Heart right ventricle (tissue), 16 donors: Measurements from ENCODE around the gene WIPF1. TPM values are rescaled to one million over a fixed set of nuclear protein-coding genes. Genes with fewer than 3 reads are reported as not detected.

Experiments used
- ATAC-seq, 8 donors: fragments of 200-7000 bp; cut with Tn5 transposase; one replicate each; pipeline ENCODE4 v1.9.1; 2020; ENCODE audit warnings: mild to moderate bottlenecking in 8 of 8, moderate library complexity in 8 of 8, moderate number of reproducible peaks in 1 of 8
- DNase-seq, 2 donors: peaks; one replicate each; pipeline ENCODE4 v3.0.0-alpha.2; 2020
- H3K27ac ChIP-seq, 10 donors: fragments of 200-600 bp; sonication (generic) in 2 of 10; one replicate each; pipeline versions ENCODE4 v1.5.0 to v1.8.0; 2020 to 2022; ENCODE audit warnings: mild to moderate bottlenecking in 3 of 10
- H3K27me3 ChIP-seq, 7 donors: fragments of 200-600 bp; one replicate each; pipeline ENCODE4 v1.8.0; 2021 to 2022; ENCODE audit warnings: mild to moderate bottlenecking in 2 of 7
- H3K36me3 ChIP-seq, 9 donors: fragments of 200-600 bp; sonication (generic) in 1 of 9; one replicate each; pipeline versions ENCODE4 v1.5.0 to v1.8.0; 2020 to 2022; ENCODE audit warnings: mild to moderate bottlenecking in 2 of 9
- H3K4me1 ChIP-seq, 9 donors: fragments of 200-600 bp; sonication (generic) in 1 of 9; one replicate each; pipeline versions ENCODE4 v1.5.0 to v1.8.0; 2020 to 2022; ENCODE audit warnings: mild to moderate bottlenecking in 4 of 9
- H3K4me3 ChIP-seq, 10 donors: fragments of 200-600 bp; sonication (generic) in 2 of 10; one replicate each; pipeline versions ENCODE4 v1.5.0 to v1.8.0; 2020 to 2022; ENCODE audit warnings: mild to moderate bottlenecking in 7 of 10, moderate library complexity in 2 of 10
- H3K9me3 ChIP-seq, 11 donors: fragments of 200-600 bp in 10 of 11; sonication (generic) in 2 of 11; one replicate each; pipeline versions ENCODE4 v1.5.0 to v1.8.0; 2013 to 2022; ENCODE audit warnings: mild to moderate bottlenecking in 2 of 11, control low read depth in 1 of 11, moderate library complexity in 1 of 11
- WGBS, 2 donors: extraction: QIAGEN DNeasy Blood & Tissue Kit; methylation state at CpG; one replicate each; pipeline ENCODE4 v1.1.7; 2013; ENCODE audit warnings: inconsistent platforms in 1 of 2; 5-methylcytosine and 5-hydroxymethylcytosine counted together
- intact Hi-C, 10 donors: fragments of 100-400 bp; cut with DNase I; formaldehyde crosslinking; loops; one replicate each; pipeline versions ENCODE4 v1.11.1 to v1.14.2; 2022
- polyA plus RNA-seq, 2 donors: library from polyadenylated mRNA; stranded (reverse); fragments of 200-250 nt; gene quantifications; one replicate each; pipeline ENCODE4 v1.2.3, GENCODE V29; 2013
- total RNA-seq, 10 donors: library from RNA; stranded (reverse); fragmentation: NEBNext Ultra II Directional in 3 of 10; extraction: Animal tissue kit (Norgen Biotek cat#: 25700) in 3 of 10; gene quantifications; one replicate each; pipeline versions ENCODE4 v1.2.1 to v1.2.4, GENCODE V29; 2021 to 2023
- TF ChIP-seq, protein P1 (sequence below), 9 donors: fragments of 200-600 bp; sonication (generic) in 2 of 9; IDR thresholded peaks; one replicate each; pipeline versions ENCODE4 v1.5.0 to v1.8.0; 2021 to 2022; ENCODE audit warnings: antibody characterized with exemption in 9 of 9, mild to moderate bottlenecking in 5 of 9, moderate library complexity in 1 of 9
- donor health status: Arrhythmogenic right ventricular cardiomyopathy.
- donor health status: ischemic (EF 13 %, LVEDD 7.1; RV severe dilation, severe dysfunction).
- donor health status: healthy with polysubstance abuse.
- donor health status: DM: no; HTN: yes; CAD: no.
- donor health status: DM: no; HTN: no; CAD: no.
- donor health status: ischemic (EF 25% LVEDD 6.9; RV normal size, moderate dysfunction).
- donor health status: ischemic (EF 25% LVEDD 5.7; RV mildly dilated, moderate dysfunction).
- donor health status: healthy.
- donor health status: DM: yes; HTN: yes; CAD: no.
- donor health status: Ischemic cardiomyopathy.
- donor health status: ischemic (EF 35%, LVEDD 5.7; RV mildly dilated, moderate dysfunction).
- donor health status: nonischemic (EF 11% LVEDD 7.7; RV severe dilation, severe dysfunction).
- donor health status: DM: yes; HTN: yes; CAD: no.
- donor health status: PGD.
- donor health status: ischemic (EF 29% LVEDD 5.4; RV normal size, mild dysfunction).
- donor health status: nonischemic (EF 23%, LVEDD 6.1; RV moderate dilation, normal function).

The WIPF1 gene
- total and polyA plus RNA-seq, 12 donors, result 9.1 to 48.1 (median 15.6) TPM

DNA sequence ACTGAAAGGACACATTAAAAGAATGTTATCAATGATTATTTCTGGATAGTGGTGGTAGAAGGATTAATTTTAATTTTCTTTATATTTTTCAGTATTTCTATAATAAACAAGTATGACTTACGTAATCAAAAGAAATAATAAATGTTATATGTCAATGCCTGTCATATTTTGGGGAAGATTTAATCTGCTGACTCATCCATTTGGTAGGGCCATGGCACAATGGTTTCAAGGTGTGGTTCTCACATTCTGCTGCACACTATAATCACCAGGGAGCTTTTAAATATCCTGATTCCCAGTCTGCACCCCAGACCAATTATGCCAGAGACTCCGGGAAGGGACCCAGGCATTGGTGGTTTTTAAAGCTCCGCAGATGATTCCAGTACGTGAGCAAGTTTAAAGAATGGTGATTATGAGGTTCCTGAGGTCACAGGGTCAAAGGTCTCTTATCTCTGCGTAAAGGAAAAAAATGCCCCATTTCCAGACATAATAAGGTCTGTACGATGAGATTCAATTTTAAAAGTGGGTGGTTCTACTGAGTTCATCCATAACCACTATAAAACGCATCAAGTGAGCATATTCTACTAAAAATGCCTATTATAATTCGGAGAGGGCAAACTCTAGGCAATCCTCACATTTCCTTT, 27.2 kb downstream of the WIPF1 start:
- H3K27ac ChIP-seq, result no peak overlapping the region
- peaks cover 0 to 45% (median 8%) of the 10 kb centered on the region in 9 donors for H3K4me1 ChIP-seq
- H3K36me3 ChIP-seq, result peaks cover 0 to 99% (median 32%) of the 10 kb centered on the region in 9 donors
- H3K4me3 ChIP-seq, result no peak overlapping the region
- intact Hi-C loops, result loop anchor here in 3 of 10 donors (10.0 kb wide), 1 partner anchor 114 kb away; no protein-coding TSS in a partner anchor
- TF ChIP-seq, protein P1, sequence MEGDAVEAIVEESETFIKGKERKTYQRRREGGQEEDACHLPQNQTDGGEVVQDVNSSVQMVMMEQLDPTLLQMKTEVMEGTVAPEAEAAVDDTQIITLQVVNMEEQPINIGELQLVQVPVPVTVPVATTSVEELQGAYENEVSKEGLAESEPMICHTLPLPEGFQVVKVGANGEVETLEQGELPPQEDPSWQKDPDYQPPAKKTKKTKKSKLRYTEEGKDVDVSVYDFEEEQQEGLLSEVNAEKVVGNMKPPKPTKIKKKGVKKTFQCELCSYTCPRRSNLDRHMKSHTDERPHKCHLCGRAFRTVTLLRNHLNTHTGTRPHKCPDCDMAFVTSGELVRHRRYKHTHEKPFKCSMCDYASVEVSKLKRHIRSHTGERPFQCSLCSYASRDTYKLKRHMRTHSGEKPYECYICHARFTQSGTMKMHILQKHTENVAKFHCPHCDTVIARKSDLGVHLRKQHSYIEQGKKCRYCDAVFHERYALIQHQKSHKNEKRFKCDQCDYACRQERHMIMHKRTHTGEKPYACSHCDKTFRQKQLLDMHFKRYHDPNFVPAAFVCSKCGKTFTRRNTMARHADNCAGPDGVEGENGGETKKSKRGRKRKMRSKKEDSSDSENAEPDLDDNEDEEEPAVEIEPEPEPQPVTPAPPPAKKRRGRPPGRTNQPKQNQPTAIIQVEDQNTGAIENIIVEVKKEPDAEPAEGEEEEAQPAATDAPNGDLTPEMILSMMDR (IDR thresholded peaks at IDR 0.05), result no peak
- H3K9me3 ChIP-seq, result no peaks in the 10 kb centered on the region
- no peaks in the 10 kb centered on the region for H3K27me3 ChIP-seq
- no peak for DNase-seq
- 96 to 97% methylated on average over 8 of the region's 8 CpGs for WGBS, 2 donors
- ATAC-seq, result no peak

DNA sequence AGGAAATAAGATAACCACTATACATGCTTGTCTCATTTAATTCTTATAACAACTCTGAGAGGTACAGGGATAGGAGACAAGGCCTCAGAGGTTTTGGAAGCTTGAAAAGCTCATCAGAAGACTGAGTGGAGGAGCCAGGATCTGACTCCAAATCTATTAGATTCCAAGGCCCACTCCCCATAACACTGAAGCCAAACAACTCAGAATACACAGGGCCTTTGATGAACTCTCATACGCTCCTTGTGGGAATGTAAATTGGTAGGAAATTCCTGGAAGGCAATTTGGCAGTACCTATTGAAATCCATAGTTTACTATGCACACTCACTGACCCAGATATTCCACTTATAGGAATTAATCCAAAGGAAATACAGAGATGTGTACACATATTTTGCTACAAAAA, 27.9 kb downstream of the WIPF1 start:
- Histone ChIP-seq H3K4me1 (peaks cover 0 to 44% (median 8%) of the 10 kb centered on the region in 9 donors), H3K36me3 (peaks cover 0 to 99% (median 32%) of the 10 kb centered on the region in 9 donors), H3K4me3 (no peak overlapping the region), H3K27ac (no peak overlapping the region), H3K9me3 (no peaks in the 10 kb centered on the region), H3K27me3 (no peaks in the 10 kb centered on the region)
- intact Hi-C loops, result loop anchor here in 3 of 10 donors (10.0 kb wide), 1 partner anchor 115 kb away; no protein-coding TSS in a partner anchor
- no peak for ATAC-seq
- TF ChIP-seq, protein P1 (IDR thresholded peaks at IDR 0.05), result no peak
- WGBS, 2 donors, result 0 to 92% methylated on average over 1 of the region's 1 CpG
- no peak for DNase-seq

GRCh38 chr2:174568425-174568824, 29.2 kb downstream of the WIPF1 start:
- Histone ChIP-seq H3K27me3 (no peaks in the 10 kb centered on the region), H3K4me1 (peaks cover 0 to 31% (median 0%) of the 10 kb centered on the region in 9 donors), H3K4me3 (no peak overlapping the region), H3K27ac (peak overlapping the region in 1 of 10 donors; percentile 28), H3K9me3 (no peaks in the 10 kb centered on the region), H3K36me3 (peaks cover 0 to 100% (median 32%) of the 10 kb centered on the region in 9 donors)
- ATAC-seq (no peak), DNase-seq (no peak)
- TF ChIP-seq, protein P1 (IDR thresholded peaks at IDR 0.05), result no peak
- intact Hi-C loops, result no loop called here

- no peak for DNase-seq
- no peak for ATAC-seq
- no peak overlapping the region for H3K27ac ChIP-seq
- WGBS, 2 donors, result 96% methylated on average over 9 of the region's 9 CpGs
- no peaks in the 10 kb centered on the region for H3K27me3 ChIP-seq
- TF ChIP-seq, protein P1 (IDR thresholded peaks at IDR 0.05), result no peak
- no peaks in the 10 kb centered on the region for H3K9me3 ChIP-seq
- peaks cover 0 to 100% (median 28%) of the 10 kb centered on the region in 9 donors for H3K36me3 ChIP-seq
- intact Hi-C loops, result no loop called here
- H3K4me1 ChIP-seq, result peaks cover 2 to 28% (median 5%) of the 10 kb centered on the region in 9 donors
- no peak overlapping the region for H3K4me3 ChIP-seq
Observed at GRCh38 chr2:174566871-174567270, 30.7 kb downstream of the WIPF1 start.
